ENCODE results near the gene IGFBP7.

GRCh38 chr4:57053508-57053907 lies 56.7 kb downstream of the IGFBP7 start:
- TF ChIP-seq SUZ12 (IDR thresholded peaks at IDR 0.05; ENCODE audit: extremely low read depth, insufficient read depth, insufficient read length) (no peak), YY1 (IDR thresholded peaks at IDR 0.05; ENCODE audit: insufficient read depth, insufficient read length) (no peak), ZNF274 (IDR thresholded peaks at IDR 0.05; ENCODE audit: low read depth, low read length) (no peak)
